HepG2 (cell line): ENCODE results near the gene RASSF7. TPM values are rescaled to one million over a fixed set of nuclear protein-coding genes. Genes with fewer than 3 reads are reported as not detected.

Experiments used
- ASH2L ChIP-seq: fragments of 300-600, 200-600 bp; sonication (generic); IDR thresholded peaks from 2 replicates; pipeline ENCODE4 v1.7.0; 2017; ENCODE audit warnings: low read depth, mild to moderate bottlenecking, moderate library complexity, mixed read lengths, low read length; ENCODE audit not compliant: insufficient read length
- ELF4 ChIP-seq: sonication (generic); formaldehyde crosslinking; IDR thresholded peaks from 2 replicates; pipeline ENCODE4 v1.5.0; 2020; ENCODE audit warnings: missing genetic modification reagents, mild to moderate bottlenecking, moderate library complexity, borderline replicate concordance
- ETV6 ChIP-seq: sonication (generic); formaldehyde crosslinking; conservative IDR thresholded peaks from 2 replicates; pipeline ENCODE4 v1.4.0; 2020; ENCODE audit warnings: missing genetic modification reagents
- GZF1 ChIP-seq: sonication (generic); formaldehyde crosslinking; IDR thresholded peaks from 2 replicates; pipeline ENCODE4 v1.5.1; 2020; ENCODE audit warnings: mild to moderate bottlenecking, missing genetic modification reagents
- KLF6 ChIP-seq: IDR thresholded peaks from 2 replicates; pipeline ENCODE4 v1.8.0; 2016; ENCODE audit warnings: missing biosample characterization, missing genetic modification reagents
- LCORL ChIP-seq, 2 experiments: fragments of 450-650 bp in 1 of 2; sonication (generic) in 1 of 2; formaldehyde crosslinking in 1 of 2; IDR thresholded peaks; 2 replicates each; pipeline versions ENCODE4 v1.5.0 to v1.6.1; 2017 to 2020; ENCODE audit warnings: antibody characterized with exemption in 1 of 2, missing genetic modification reagents in 1 of 2
- MYC ChIP-seq: sonication (generic); formaldehyde crosslinking; IDR thresholded peaks from 2 replicates; pipeline ENCODE4 v1.9.0; 2021; ENCODE audit warnings: missing genetic modification reagents, borderline replicate concordance
- PAXIP1 ChIP-seq: sonication (generic); formaldehyde crosslinking; conservative IDR thresholded peaks from 2 replicates; pipeline ENCODE4 v1.4.0; 2020; ENCODE audit warnings: mild to moderate bottlenecking, missing genetic modification reagents, moderate library complexity
- TBX2 ChIP-seq: sonication (generic); formaldehyde crosslinking; IDR thresholded peaks from 2 replicates; pipeline ENCODE4 v1.5.0; 2020; ENCODE audit warnings: missing genetic modification reagents, mild to moderate bottlenecking, borderline replicate concordance
- TEAD2 ChIP-seq: sonication (generic); formaldehyde crosslinking; IDR thresholded peaks from 2 replicates; pipeline ENCODE4 v1.9.0; 2021; ENCODE audit warnings: missing genetic modification reagents
- TMF1 ChIP-seq: sonication (generic); formaldehyde crosslinking; IDR thresholded peaks from 2 replicates; pipeline ENCODE4 v1.8.1; 2022; ENCODE audit warnings: low read depth, missing genetic modification reagents
- TSC22D2 ChIP-seq: sonication (generic); formaldehyde crosslinking; IDR thresholded peaks from 2 replicates; pipeline ENCODE4 v1.5.1; 2020; ENCODE audit warnings: missing genetic modification reagents, mild to moderate bottlenecking, borderline replicate concordance
- ZBTB10 ChIP-seq: sonication (generic); formaldehyde crosslinking; IDR thresholded peaks from 2 replicates; pipeline ENCODE4 v1.4.0; 2020; ENCODE audit warnings: missing genetic modification reagents, borderline replicate concordance
- ZBTB7A ChIP-seq: sonication (generic); formaldehyde crosslinking; IDR thresholded peaks from 2 replicates; pipeline ENCODE4 v1.8.0; 2022; ENCODE audit warnings: mild to moderate bottlenecking, missing genetic modification reagents
- ZNF589 ChIP-seq: sonication (generic); formaldehyde crosslinking; conservative IDR thresholded peaks from 2 replicates; pipeline ENCODE4 v1.8.0; 2022; ENCODE audit warnings: mild to moderate bottlenecking, moderate library complexity, missing genetic modification reagents
- ZSCAN5A ChIP-seq: sonication (generic); formaldehyde crosslinking; IDR thresholded peaks from 2 replicates; pipeline ENCODE4 v1.8.0; 2022; ENCODE audit warnings: mild to moderate bottlenecking, missing genetic modification reagents, borderline replicate concordance
- polyA plus RNA-seq, 8 experiments: library from polyadenylated mRNA; depleted of rRNA in 3 of 8; stranded (reverse) in 7 of 8; unstranded in 1 of 8; fragments of >200 nt; fragmentation: Illumina TruSeq in 4 of 8; extraction: Trizol in 4 of 8; gene quantifications; 2 replicates each; pipeline versions ENCODE4 v1.2.1 to v1.2.3, GENCODE V29; 2011 to 2016; ENCODE audit warnings: low read depth in 4 of 8, missing spikeins in 1 of 8, mixed read lengths in 1 of 8; ENCODE audit not compliant: insufficient read depth in 1 of 8
- total RNA-seq, 5 experiments: library from RNA; depleted of rRNA; stranded (reverse); fragments of >200 nt; fragmentation: Illumina TruSeq; extraction: Trizol; gene quantifications; 2 replicates each; pipeline ENCODE4 v1.2.3, GENCODE V29; 2016; ENCODE audit warnings: low read depth in 1 of 5

The RASSF7 gene
- total and polyA plus RNA-seq, 2 of the 13 experiments (the other 11 are each of a cell fraction or from before 2014, with no cell fraction given) = 20.2 to 28.6 TPM

GRCh38 chr11:575996-576768, 15.4 kb downstream of the RASSF7 start, which contains the start of gene PHRF1 (continued):
- TF ChIP-seq ZSCAN5A (CRISPR knock-in tag) = no peak
- TF ChIP-seq KLF6 (CRISPR knock-in tag) = peak; percentile 64; the same call in 1 of the 2 replicates
- no peak for TF ChIP-seq ZBTB7A (CRISPR knock-in tag)
- no peak for TF ChIP-seq GZF1 (CRISPR knock-in tag)
- TF ChIP-seq MYC (CRISPR knock-in tag) = 0 out of 2 replicates have a peak, but pooled peaks have one; percentile 36
- no peak for TF ChIP-seq LCORL (IDR thresholded peaks at IDR 0.05)
- no peak for TF ChIP-seq LCORL (CRISPR knock-in tag; IDR thresholded peaks at IDR 0.05)
- 0 out of 2 replicates have a peak, but pooled peaks have one; percentile 3 for TF ChIP-seq TBX2 (CRISPR knock-in tag)
- peak; percentile 81 for TF ChIP-seq ASH2L
- TF ChIP-seq ZNF589 = no peak
- no peak for TF ChIP-seq ZBTB10 (CRISPR knock-in tag)
- TF ChIP-seq TEAD2 = no peak
- TF ChIP-seq TSC22D2 (CRISPR knock-in tag) = 0 out of 2 replicates have a peak, but pooled peaks have one; percentile 46
- peak; percentile 16; the same call in 1 of the 2 replicates for TF ChIP-seq PAXIP1 (CRISPR knock-in tag)
- TF ChIP-seq ELF4 = no peak
- peak; percentile 44; the same call in 1 of the 2 replicates for TF ChIP-seq ETV6 (CRISPR knock-in tag)
- no peak for TF ChIP-seq TMF1 (CRISPR knock-in tag)
